ENCODE measurements around the gene CFAP74.

CFAP74 gene, protein sequence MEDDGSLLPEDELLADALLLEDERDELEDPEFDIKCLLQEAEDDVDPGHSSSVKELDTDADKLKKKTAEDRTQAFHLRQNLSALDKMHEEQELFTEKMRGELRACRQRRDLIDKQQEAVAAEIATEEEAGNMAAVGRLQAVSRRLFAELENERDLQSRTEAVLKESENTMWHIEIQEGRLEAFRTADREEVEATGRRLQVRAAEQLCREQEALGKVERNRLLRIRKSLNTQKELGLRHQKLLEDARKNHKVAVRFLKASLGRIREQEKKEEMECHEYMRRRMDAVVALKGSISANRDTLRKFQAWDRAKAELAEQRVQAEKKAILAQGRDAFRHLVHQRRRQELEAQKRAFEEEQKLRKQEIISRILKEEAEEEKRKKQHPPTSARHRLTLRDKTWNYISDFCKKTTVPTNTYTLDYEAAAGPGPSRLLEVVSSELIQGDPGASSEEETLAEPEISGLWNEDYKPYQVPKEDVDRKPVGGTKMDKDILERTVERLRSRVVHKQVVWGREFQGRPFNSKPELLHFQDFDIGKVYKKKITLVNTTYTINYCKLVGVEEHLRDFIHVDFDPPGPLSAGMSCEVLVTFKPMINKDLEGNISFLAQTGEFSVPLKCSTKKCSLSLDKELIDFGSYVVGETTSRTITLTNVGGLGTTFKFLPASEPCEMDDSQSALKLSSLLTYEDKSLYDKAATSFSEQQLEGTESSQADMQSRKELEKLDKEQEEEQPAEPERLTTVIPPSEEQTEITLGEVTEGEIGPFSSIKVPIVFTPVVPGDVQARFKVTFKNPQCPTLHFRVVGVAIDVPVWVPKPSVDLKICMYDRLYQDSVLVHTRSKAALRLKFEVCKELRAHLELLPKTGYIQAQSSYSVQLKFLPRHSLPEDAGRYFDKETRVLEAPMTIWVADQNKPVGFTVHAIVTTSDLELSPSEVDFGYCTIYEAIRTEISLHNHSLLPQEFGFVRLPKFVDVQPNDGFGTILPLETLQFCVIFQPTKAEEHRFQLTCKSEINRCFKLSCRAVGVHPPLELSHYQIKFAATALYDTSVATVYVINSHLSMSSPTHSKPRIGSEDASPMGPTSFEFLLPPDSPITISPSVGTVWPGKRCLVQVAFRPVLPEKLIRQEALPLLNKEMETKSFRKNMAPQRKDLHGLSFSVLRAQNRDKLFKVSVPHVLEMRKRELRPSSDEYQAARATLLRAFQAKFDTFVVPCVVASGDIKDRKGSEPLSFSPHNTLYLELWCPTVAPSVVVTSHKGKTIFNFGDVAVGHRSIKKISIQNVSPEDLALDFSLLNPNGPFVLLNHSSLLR (N-terminal part only)

DNA sequence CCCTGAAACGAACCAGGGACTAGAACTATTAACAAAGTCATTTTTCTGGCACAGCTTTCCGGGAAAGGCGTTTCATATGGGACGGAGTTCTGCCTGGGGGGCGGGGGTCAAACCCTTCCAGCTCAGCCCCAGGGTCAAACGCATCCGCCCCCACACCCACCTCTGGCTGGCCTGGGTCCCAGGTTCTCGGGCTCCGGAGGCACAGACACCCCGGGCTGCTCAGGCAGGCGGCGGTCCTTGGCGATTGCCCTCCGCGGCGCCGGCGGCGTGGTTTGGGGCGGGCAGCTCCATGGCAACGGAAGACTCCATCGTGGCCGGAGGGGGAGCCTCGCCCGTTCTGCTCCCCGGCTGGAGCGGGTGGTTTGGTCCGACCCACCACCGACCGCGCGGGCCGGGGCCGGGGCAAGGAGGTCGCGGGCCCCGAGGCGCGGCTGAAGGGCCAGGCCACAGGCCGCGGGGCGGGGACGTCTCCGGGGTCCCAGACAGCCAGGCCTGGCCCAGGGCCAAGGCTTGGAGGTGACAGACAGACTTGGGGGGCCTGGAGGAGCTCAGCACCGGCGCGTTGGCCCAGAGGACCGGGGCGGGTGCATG is at the start of gene CFAP74:
CFAP74 (minus strand) TSS at position 246 of the 591 bp plus-strand sequence. CDS start 12,830 bp downstream, outside the sequence.
- DNase-seq = no peak

GRCh38 chr1:2053217-2053616 is 49.6 kb upstream of the CFAP74 start:
- no peak for DNase-seq

- DNase-seq = no peak
Observed at GRCh38 chr1:2052756-2053155, 49.2 kb upstream of the CFAP74 start.

DNA sequence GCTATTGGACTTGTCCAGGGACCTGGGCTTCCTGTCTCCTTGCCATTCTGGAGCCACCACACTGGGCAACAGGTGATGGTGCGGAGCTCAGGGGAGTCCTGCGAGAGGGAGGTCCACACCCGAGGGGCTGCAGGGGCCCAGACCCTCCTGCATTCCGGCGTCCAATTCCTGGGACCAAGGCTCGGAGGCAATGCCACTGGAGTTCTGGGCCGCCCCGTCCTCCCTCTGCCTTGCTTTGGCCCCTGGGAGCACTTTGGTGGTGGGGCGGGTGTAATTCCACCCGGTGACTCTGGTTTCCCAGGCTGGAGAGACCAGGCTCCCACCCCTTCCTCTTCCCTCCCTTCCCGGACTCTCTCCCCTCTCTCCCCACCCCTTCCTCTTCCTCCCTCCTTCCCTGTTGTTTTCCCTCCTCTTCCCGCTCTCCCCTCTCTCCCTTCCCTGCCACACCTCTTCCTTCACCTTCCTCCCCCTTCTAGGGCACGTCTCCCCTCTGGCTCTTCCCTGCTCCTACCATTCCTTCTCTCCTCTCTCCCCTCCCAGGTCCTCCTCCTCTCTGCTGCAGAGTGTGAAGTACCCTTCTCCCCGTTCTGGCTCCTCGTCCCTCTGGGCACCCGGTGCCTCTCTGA is 48.6 kb upstream of the CFAP74 start:
- no peak for DNase-seq

GRCh38 chr1:2050793-2051682 is 47.5 kb upstream of the CFAP74 start:
- no peak for DNase-seq

DNA sequence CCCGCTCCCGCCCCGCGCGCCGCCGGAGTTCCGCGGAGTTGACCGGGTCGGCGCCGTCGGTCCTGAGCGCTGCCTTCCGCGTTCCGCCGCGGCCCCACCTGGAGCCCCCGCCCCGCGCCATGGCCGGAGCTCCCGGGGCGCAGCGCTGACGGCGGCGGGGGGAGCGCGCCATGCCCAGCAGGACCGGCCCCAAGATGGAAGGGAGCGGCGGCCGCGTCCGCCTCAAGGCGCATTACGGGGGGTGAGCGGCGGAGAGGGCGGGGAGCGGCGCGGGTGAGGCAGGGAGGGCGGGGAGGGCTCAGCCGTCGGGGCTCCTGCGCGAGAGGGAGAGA is 46.8 kb upstream of the CFAP74 start:
- DNase-seq = no peak

GRCh38 chr1:2049718-2050431 is 46.3 kb upstream of the CFAP74 start, which contains the start of gene PRKCZ:
Gene PRKCZ, plus strand, starts transcription at chr1:2050411. Its CDS starts 220 bp downstream, at chr1:2050631.
- peak; percentile 91 for DNase-seq

DNA sequence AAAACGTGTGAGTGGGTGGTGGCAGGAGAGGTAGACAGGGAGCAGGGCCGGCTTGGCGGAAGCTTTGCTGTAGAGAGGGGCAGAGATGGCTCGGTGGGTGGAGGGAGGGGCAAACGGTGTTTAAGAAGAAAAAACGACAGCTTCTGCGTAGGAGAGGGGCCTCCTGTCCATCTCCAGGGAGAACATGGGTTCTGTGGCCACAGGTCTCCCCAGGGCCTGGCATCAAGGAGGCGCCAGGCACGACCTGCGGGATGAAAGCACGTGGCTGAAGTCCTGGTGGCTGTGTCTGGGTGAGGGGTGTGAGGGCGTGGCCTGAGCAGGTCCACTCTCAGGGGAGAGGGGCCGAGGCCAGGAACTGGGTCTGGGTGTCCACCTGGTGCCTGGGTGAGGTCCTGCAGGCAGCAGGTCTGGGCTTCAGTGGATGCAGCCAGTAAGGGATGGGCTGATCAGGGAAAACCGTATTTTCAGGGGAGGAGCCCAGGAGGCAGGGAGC is 45.7 kb upstream of the CFAP74 start:
- no peak for DNase-seq

DNA sequence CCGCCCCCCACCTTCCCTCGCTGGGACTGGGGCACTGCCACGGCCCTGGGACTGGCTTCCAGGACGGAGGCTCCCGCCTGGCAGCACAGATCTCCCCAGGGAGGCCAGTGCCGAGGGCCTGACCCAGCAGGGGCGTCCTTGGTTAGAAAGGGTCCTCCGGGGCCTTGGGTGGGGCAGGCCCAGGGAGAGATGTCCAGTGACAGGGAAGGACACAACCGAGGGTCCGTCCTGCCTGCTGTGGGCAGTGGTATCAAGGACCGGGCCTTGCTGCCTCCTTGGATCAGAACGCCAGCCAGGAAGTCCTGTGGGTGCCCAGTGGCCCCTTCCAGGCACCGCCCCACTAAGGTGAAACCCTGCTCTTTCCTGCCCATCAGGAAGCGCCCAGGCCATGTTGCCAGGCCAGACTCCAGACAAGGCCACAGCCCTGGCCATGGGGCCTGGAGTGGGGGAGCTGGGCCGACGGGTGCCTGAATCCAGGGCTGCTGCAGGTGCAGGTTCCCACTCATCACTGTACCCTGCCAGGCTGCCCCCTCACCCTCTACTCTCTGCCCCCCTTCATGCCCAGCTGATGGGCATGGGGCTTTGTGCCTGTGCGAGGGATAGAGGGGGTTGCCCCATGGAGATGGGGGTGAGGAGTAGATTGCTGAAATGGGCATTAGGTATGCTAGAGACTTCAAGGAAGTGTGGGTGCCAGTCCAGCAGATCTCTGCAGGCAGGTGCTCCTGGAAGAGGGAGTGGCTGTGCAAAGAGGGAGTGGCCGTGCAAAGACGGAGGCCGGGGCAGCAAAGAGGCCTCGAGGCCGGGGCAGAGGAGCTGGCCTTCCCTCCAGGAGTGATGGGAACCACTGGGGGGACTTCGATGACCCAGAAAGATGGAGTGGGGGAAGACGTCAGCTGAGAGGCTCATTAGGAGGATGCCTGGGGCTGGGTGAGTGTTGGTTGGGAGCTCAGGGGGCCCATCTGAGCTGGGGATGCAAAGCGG is 44.5 kb upstream of the CFAP74 start:
- no peak for DNase-seq

DNA sequence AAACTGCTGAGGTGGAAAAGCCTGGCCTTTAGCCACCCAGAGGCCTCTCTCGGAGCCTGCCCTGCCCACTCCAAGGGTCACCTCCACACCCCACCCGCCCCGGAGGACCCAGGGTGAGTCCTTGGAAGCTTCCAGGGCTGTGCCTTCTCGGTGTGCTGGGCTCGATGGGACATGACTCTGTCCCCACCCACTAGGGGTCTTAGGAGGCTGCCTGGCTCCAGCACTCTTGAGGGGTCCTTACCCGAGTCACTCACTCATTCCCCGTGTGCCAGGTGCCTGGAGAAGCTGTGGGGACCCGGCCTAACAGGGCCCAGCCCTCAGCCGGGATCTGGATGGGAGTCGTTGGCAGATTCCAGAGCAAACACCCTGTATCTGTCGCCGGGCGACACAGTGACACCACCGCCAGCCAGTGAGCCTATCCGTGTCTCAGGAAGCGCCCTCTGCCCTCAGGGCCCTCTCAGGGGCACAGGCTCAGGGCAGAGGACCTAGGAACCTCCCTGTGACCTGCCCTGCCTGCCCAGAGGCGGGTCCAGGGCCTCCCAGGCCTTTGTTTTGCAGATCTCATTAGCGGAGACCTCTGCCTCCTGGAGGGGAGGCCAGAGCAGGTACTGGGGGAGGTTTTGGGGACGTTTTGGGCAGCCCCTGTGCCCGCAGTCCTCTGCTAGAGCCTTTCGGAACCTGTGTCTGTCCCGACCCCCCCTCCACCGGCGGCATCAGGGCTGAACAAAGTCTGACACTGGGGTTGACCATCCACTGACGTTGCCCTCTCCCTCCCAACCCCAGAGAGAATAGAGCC is 43.6 kb upstream of the CFAP74 start:
- no peak for DNase-seq

- no peak for DNase-seq
Observed at GRCh38 chr1:2046174-2046917, 42.8 kb upstream of the CFAP74 start.

DNA sequence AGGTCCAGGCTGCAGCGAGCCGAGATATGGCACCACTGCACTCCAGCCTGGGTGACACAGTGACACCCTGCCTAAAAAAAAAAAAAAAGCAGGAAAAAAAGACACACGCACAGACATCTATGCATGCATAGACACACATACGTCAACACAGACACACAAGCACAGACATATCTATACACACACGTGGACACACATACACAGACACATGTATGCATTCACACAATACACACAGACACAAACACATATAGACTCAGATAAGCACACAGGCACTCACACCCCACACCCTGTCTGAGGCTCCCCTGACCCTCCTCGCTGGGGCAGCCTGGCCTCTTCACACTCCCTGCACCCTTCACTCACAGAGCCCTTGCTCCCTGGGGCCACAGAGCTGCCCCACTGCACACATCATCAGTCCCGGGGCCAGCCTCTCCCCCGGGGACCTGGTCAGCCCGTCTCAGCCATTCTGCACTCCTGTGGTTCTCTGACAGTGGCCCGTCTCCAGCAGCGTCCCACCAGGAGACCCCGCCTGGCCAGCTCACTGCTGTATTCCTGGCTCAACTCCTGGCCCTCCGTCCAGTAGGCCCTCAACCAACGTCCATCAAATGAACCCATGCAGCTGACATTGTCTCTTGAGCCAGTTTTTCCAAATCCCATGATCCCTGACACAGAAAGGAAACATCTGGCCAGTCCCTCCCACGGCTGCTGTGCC is 42.0 kb upstream of the CFAP74 start:
- no peak for DNase-seq

DNA sequence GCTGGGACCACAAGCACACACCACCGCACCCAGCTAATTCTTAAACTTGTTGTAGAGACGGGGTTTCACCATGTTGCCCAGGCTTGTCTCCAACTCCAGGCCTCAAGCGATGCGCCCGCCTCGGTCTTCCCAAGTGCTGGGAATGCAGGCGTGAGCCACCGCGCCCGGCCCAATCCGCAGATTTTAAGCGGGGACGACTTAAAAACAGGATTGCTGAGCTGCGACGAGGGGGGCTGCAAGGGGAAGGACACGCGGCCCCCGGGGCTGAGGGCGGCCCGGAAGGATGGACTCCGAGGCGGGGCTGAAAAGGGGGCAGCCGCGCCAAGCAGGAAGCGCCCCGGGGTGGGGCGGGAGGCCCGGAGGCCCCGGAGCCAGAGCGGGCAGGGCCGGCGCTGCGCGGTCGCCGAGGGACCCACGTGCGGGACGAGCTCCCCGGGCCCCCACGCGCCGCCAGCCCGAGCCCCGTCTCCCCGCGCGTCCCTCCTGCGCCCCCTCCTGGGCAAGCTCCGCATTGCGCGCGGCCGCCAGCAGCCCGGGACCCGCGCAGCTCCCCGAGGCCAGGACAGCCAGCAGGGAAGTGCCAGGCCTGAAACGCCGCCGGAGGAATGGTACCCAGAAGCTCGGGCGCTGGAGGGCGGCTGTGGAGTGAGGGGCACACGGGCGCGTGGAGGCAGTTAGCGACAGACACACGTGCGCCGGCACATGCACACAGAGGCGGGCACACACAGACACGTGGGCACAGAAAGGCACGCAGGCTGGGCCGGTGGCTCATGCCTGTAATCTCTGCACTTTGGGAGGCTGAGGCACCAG is 41.1 kb upstream of the CFAP74 start:
- peak; percentile 68 for DNase-seq

- DNase-seq = no peak
Observed at GRCh38 chr1:2043886-2044285, 40.3 kb upstream of the CFAP74 start.

Data from activated CD4-positive, alpha-beta T cell treated with anti-CD3 and anti-CD28 coated beads for 1 hour (primary cell).